Neural cell (in vitro differentiated cells): ENCODE measurements around the gene RABGAP1L.

ENCODE experiments used
- CTCF ChIP-seq: fragments of 450-650 bp; IDR thresholded peaks from 2 replicates; pipeline ENCODE4 v1.5.1; 2014; ENCODE audit warnings: antibody characterized with exemption, mild to moderate bottlenecking, moderate library complexity; ENCODE audit not compliant: poor library complexity, severe bottlenecking
- EZH2 ChIP-seq: fragments of 200-600, 300-800 bp; shearing (Covaris generic), sonication (generic); IDR thresholded peaks from 2 replicates; pipeline ENCODE4 v1.6.1; 2014; ENCODE audit warnings: antibody characterized with exemption, low read length, borderline replicate concordance, mild to moderate bottlenecking; ENCODE audit not compliant: insufficient read depth, poor library complexity, severe bottlenecking
- POLR2AphosphoS5 ChIP-seq: IDR thresholded peaks from 2 replicates; pipeline ENCODE4 v1.6.1; 2012
- RAD21 ChIP-seq: fragments of 450-650 bp; conservative IDR thresholded peaks from 2 replicates; pipeline ENCODE4 v1.6.1; 2014; ENCODE audit warnings: antibody characterized with exemption, mild to moderate bottlenecking, moderate library complexity
- REST ChIP-seq: IDR thresholded peaks from 2 replicates; pipeline ENCODE4 v1.6.1; 2012; ENCODE audit warnings: borderline replicate concordance
- SMC3 ChIP-seq: fragments of 450-650 bp; conservative IDR thresholded peaks from 2 replicates; pipeline ENCODE4 v1.6.1; 2014; ENCODE audit warnings: antibody characterized with exemption, mild to moderate bottlenecking, moderate library complexity; ENCODE audit not compliant: poor library complexity
- TAF1 ChIP-seq: IDR thresholded peaks from 2 replicates; pipeline ENCODE4 v1.6.1; 2012; ENCODE audit warnings: low read depth

GRCh38 chr1:174531751-174532150 lies 372.4 kb downstream of the RABGAP1L start:
- TF ChIP-seq CTCF: no peak
- TF ChIP-seq REST: no peak
- TF ChIP-seq POLR2AphosphoS5: no peak
- no peak for TF ChIP-seq SMC3
- no peak for TF ChIP-seq EZH2
- no peak for TF ChIP-seq TAF1
- no peak for TF ChIP-seq RAD21
